H9 (cell line): ENCODE data around the gene CHL1. TPM values are rescaled to one million over a fixed set of nuclear protein-coding genes. Genes with fewer than 3 reads are reported as not detected.

Experiments
- DNase-seq: peaks from one replicate; pipeline ENCODE4 v3.0.0-alpha.2; 2017
- H2AFZ ChIP-seq: one replicate; pipeline ENCODE4 v1.6.1; 2013; ENCODE audit warnings: mild to moderate bottlenecking, low read length, control low read depth, moderate library complexity
- H2AK5ac ChIP-seq: 2 replicates; pipeline ENCODE4 v1.6.1; 2013; ENCODE audit warnings: low read length, control low read depth, mixed read lengths; ENCODE audit not compliant: insufficient read length
- H2BK120ac ChIP-seq: one replicate; pipeline ENCODE4 v1.6.1; 2013; ENCODE audit warnings: low read depth, mild to moderate bottlenecking, low read length, control low read depth, inconsistent platforms; ENCODE audit not compliant: poor library complexity, severe bottlenecking
- H2BK12ac ChIP-seq: 2 replicates; pipeline ENCODE4 v1.6.1; 2013; ENCODE audit warnings: low read length, control low read depth, mixed read lengths, low read depth; ENCODE audit not compliant: insufficient read length
- H2BK15ac ChIP-seq: 2 replicates; pipeline ENCODE4 v1.6.1; 2013; ENCODE audit warnings: low read depth, low read length, control low read depth
- H2BK20ac ChIP-seq: one replicate; pipeline ENCODE4 v1.6.1; 2013; ENCODE audit warnings: low read depth, mild to moderate bottlenecking, low read length, control low read depth, inconsistent platforms; ENCODE audit not compliant: poor library complexity, severe bottlenecking
- H2BK5ac ChIP-seq: 2 replicates; pipeline ENCODE4 v1.6.1; 2013; ENCODE audit warnings: low read length, control low read depth, mixed read lengths; ENCODE audit not compliant: insufficient read length
- H3K14ac ChIP-seq: 2 replicates; pipeline ENCODE4 v1.6.1; 2013; ENCODE audit warnings: low read length, control low read depth; ENCODE audit not compliant: insufficient read depth
- H3K18ac ChIP-seq: 2 replicates; pipeline ENCODE4 v1.6.1; 2013; ENCODE audit warnings: low read depth, mild to moderate bottlenecking, mixed read lengths, low read length, control low read depth; ENCODE audit not compliant: insufficient read length
- H3K23ac ChIP-seq: 2 replicates; pipeline ENCODE4 v1.6.1; 2013; ENCODE audit warnings: low read length, control low read depth, mixed read lengths, low read depth; ENCODE audit not compliant: insufficient read length
- H3K23me2 ChIP-seq: 2 replicates; pipeline ENCODE4 v1.6.1; 2013; ENCODE audit warnings: low read depth, mild to moderate bottlenecking, mixed read lengths, low read length, control low read depth; ENCODE audit not compliant: insufficient read length, poor library complexity, severe bottlenecking
- H3K27ac ChIP-seq: 2 replicates; pipeline ENCODE4 v1.5.1; 2013; ENCODE audit warnings: low read length, control low read depth, mixed read lengths, low read depth; ENCODE audit not compliant: insufficient read length
- H3K27me3 ChIP-seq: 2 replicates; pipeline ENCODE4 v1.6.1; 2013; ENCODE audit warnings: low read length, control low read depth, inconsistent platforms; ENCODE audit not compliant: insufficient read depth
- H3K4ac ChIP-seq: 2 replicates; pipeline ENCODE4 v1.6.1; 2013; ENCODE audit warnings: low read depth, mild to moderate bottlenecking, control low read depth, inconsistent platforms, low read length, moderate library complexity
- H3K4me1 ChIP-seq: 2 replicates; pipeline ENCODE4 v1.6.1; 2013; ENCODE audit warnings: low read length, control low read depth, inconsistent platforms; ENCODE audit not compliant: insufficient read depth
- H3K4me2 ChIP-seq: 2 replicates; pipeline ENCODE4 v1.6.1; 2013; ENCODE audit warnings: low read length, control low read depth, mixed read lengths; ENCODE audit not compliant: insufficient read length, insufficient read depth
- H3K56ac ChIP-seq: 2 replicates; pipeline ENCODE4 v1.6.1; 2013; ENCODE audit warnings: low read depth, mild to moderate bottlenecking, mixed read lengths, low read length, control low read depth; ENCODE audit not compliant: insufficient read length
- H3K79me1 ChIP-seq: 2 replicates; pipeline ENCODE4 v1.6.1; 2013; ENCODE audit warnings: low read depth, mild to moderate bottlenecking, moderate library complexity, low read length, control low read depth, inconsistent platforms; ENCODE audit not compliant: insufficient read depth, poor library complexity, severe bottlenecking
- H3K79me2 ChIP-seq: 2 replicates; pipeline ENCODE4 v1.6.1; 2013; ENCODE audit warnings: low read length, control low read depth, inconsistent platforms; ENCODE audit not compliant: insufficient read depth
- H3K9ac ChIP-seq: 2 replicates; pipeline ENCODE4 v1.6.1; 2013; ENCODE audit warnings: low read length, control low read depth, mixed read lengths; ENCODE audit not compliant: insufficient read length; ENCODE audit errors: extremely low read depth
- H3K9me3 ChIP-seq: one replicate; pipeline ENCODE4 v1.6.1; 2013; ENCODE audit warnings: low read depth, low read length, inconsistent platforms; ENCODE audit not compliant: control insufficient read depth
- H3T11ph ChIP-seq: one replicate; pipeline ENCODE4 v1.6.1; 2013; ENCODE audit warnings: mild to moderate bottlenecking, low read length, control low read depth, inconsistent platforms
- H4K20me1 ChIP-seq: one replicate; pipeline ENCODE4 v1.6.1; 2013; ENCODE audit not compliant: control insufficient read depth, insufficient read length, insufficient read depth
- H4K5ac ChIP-seq: 2 replicates; pipeline ENCODE4 v1.6.1; 2013; ENCODE audit warnings: low read depth, mild to moderate bottlenecking, mixed read lengths, low read length, control low read depth; ENCODE audit not compliant: insufficient read length
- H4K8ac ChIP-seq: replicated peaks from 2 replicates; pipeline ENCODE4 v1.6.1; 2013; ENCODE audit warnings: low read length, control low read depth, mixed read lengths, low read depth; ENCODE audit not compliant: insufficient read length
- H4K91ac ChIP-seq: 2 replicates; pipeline ENCODE4 v1.6.1; 2013; ENCODE audit warnings: low read depth, mild to moderate bottlenecking, moderate library complexity, mixed read lengths, low read length, control low read depth; ENCODE audit not compliant: insufficient read length
- H3K27ac Mint-ChIP-seq, 3 experiments: 2 replicates in 2 of 3; 3 replicates in 1 of 3; pipeline ENCODE4 v1.8.0; 2020 to 2021; ENCODE audit warnings: mixed read lengths in 3 of 3, mild to moderate bottlenecking in 1 of 3, moderate library complexity in 1 of 3
- H3K27me3 Mint-ChIP-seq: 2 replicates; pipeline ENCODE4 v1.8.0; 2021; ENCODE audit warnings: low read depth, mild to moderate bottlenecking, moderate library complexity, mixed read lengths
- H3K36me3 Mint-ChIP-seq, 3 experiments: 2 replicates in 2 of 3; 3 replicates in 1 of 3; pipeline ENCODE4 v1.8.0; 2020 to 2021; ENCODE audit warnings: low read depth in 3 of 3, mixed read lengths in 3 of 3; ENCODE audit not compliant: insufficient read depth in 1 of 3
- H3K4me1 Mint-ChIP-seq, 2 experiments: 2 replicates each; pipeline ENCODE4 v1.8.0; 2020; ENCODE audit warnings: mixed read lengths in 2 of 2
- H3K4me3 Mint-ChIP-seq, 2 experiments: 2 replicates in 1 of 2; 3 replicates in 1 of 2; pipeline ENCODE4 v1.8.0; 2020 to 2021; ENCODE audit warnings: mild to moderate bottlenecking in 2 of 2, mixed read lengths in 2 of 2, moderate library complexity in 1 of 2
- H3K9me3 Mint-ChIP-seq, 2 experiments: 2 replicates in 1 of 2; 3 replicates in 1 of 2; pipeline ENCODE4 v1.8.0; 2020; ENCODE audit warnings: mild to moderate bottlenecking in 2 of 2, mixed read lengths in 2 of 2, moderate library complexity in 1 of 2
- WGBS: extraction: QIAGEN DNeasy Blood & Tissue Kit; methylation state at CpG from one replicate; pipeline ENCODE4 v1.1.7; 2013; ENCODE audit warnings: missing lambda C conversion rate, low lambda C conversion rate, mixed read lengths; ENCODE audit not compliant: insufficient read length; ENCODE audit errors: extremely low coverage; 5-methylcytosine and 5-hydroxymethylcytosine counted together
- total RNA-seq: library from RNA; stranded (reverse); gene quantifications from 2 replicates; pipeline ENCODE4 v1.2.1, GENCODE V29; 2021
- TF ChIP-seq, protein P1 (sequence below): fragments of 200-600 bp; sonication (generic); conservative IDR thresholded peaks from 3 replicates; pipeline ENCODE4 v1.8.0; 2021; ENCODE audit warnings: antibody characterized with exemption, mild to moderate bottlenecking

The CHL1 gene
- total RNA-seq, 1 experiment from 2014 or later = not detected

DNA sequence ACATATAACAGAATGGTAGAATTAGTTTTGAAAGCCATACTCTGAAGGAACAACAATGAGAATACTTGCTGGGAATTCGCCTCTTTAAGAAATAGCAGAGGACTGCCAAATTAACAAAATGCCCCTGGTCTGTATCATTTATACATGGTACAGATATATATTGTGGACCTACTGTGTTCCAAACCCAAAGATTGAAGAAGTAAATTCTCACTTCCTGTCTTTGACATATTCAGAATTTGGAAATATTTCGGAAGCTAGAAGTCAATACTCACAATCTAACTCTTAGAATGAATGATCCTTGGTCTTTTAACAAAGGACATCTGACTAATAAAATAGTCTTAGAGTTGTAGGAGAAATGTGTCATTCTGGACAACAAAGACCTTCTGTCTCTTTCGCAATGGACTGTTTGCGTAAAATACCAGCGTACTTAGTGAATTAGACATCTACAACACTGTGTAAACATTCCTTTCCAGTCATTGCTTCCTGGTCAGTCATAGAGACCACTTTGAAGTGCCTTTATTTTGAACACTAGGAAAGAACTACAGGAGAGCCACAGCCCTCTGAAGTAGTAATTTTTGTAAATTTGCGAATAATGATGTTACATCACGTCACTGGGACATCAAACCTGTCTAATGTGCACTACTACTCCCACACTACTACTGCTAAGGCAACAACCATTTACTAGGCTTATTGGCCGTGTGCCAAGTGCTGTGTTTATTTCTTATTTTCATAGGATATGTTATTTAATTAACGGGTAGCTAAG, 68.0 kb downstream of the CHL1 start:
- H4K5ac ChIP-seq = no peak overlapping the region
- no peak overlapping the region for H2AK5ac ChIP-seq
- TF ChIP-seq, protein P1, sequence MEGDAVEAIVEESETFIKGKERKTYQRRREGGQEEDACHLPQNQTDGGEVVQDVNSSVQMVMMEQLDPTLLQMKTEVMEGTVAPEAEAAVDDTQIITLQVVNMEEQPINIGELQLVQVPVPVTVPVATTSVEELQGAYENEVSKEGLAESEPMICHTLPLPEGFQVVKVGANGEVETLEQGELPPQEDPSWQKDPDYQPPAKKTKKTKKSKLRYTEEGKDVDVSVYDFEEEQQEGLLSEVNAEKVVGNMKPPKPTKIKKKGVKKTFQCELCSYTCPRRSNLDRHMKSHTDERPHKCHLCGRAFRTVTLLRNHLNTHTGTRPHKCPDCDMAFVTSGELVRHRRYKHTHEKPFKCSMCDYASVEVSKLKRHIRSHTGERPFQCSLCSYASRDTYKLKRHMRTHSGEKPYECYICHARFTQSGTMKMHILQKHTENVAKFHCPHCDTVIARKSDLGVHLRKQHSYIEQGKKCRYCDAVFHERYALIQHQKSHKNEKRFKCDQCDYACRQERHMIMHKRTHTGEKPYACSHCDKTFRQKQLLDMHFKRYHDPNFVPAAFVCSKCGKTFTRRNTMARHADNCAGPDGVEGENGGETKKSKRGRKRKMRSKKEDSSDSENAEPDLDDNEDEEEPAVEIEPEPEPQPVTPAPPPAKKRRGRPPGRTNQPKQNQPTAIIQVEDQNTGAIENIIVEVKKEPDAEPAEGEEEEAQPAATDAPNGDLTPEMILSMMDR = no peak
- H3K79me1 ChIP-seq = no peaks in the 10 kb centered on the region
- H4K8ac ChIP-seq = no peak overlapping the region
- no peaks in the 10 kb centered on the region for H3K9me3 ChIP-seq
- no peak overlapping the region for H2BK12ac ChIP-seq
- H3K79me2 ChIP-seq = no peaks in the 10 kb centered on the region
- no peak overlapping the region for H3K9ac ChIP-seq
- Mint-ChIP-seq H3K36me3 (no peaks in the 10 kb centered on the region; a peak in 2 of 7 replicates), H3K9me3 (no peaks in the 10 kb centered on the region), H3K27ac (no peak overlapping the region), H3K27me3 (0 out of 2 replicates have a peak, but pooled peaks cover 2% of the 10 kb centered on the region), H3K4me3 (no peak overlapping the region), H3K4me1 (no peaks in the 10 kb centered on the region)
- no peak overlapping the region for H3K14ac ChIP-seq
- H4K20me1 ChIP-seq = no peaks in the 10 kb centered on the region
- no peak for DNase-seq
- no peaks in the 10 kb centered on the region for H3K4me1 ChIP-seq
- no peak overlapping the region for H2BK120ac ChIP-seq
- no peak overlapping the region for H3K27ac ChIP-seq
- WGBS = no CpG with 5 or more reads among the region's 9 CpGs
- H3K23ac ChIP-seq = no peak overlapping the region
- H3K27me3 ChIP-seq = no peaks in the 10 kb centered on the region
- H3K56ac ChIP-seq = no peak overlapping the region
- no peak overlapping the region for H3K4ac ChIP-seq
- H3K4me2 ChIP-seq = no peak overlapping the region
- H2AFZ ChIP-seq = no peak overlapping the region
- no peak overlapping the region for H2BK20ac ChIP-seq
- H2BK5ac ChIP-seq = no peak overlapping the region
- H2BK15ac ChIP-seq = no peak overlapping the region
- no peak overlapping the region for H3T11ph ChIP-seq
- no peak overlapping the region for H4K91ac ChIP-seq
- no peak overlapping the region for H3K18ac ChIP-seq
- H3K23me2 ChIP-seq = no peaks in the 10 kb centered on the region
